Measurements from ENCODE around the gene TAF6. TPM values are rescaled to one million over a fixed set of nuclear protein-coding genes. Genes with fewer than 3 reads are reported as not detected.

Gene TAF6
- total and polyA plus RNA-seq, 9 of the 15 experiments (the other 6 are each of a cell fraction or from before 2014, with no cell fraction given): 0.78 to 78.7 (median 21.3) TPM

- TF ChIP-seq PRDM10 (IDR thresholded peaks at IDR 0.05; ENCODE audit: partially characterized antibody) (peak; percentile 92), HMG20A (CRISPR knock-in tag; conservative IDR thresholded peaks at IDR 0.05) (no peak), KLF6 (CRISPR knock-in tag; IDR thresholded peaks at IDR 0.05; ENCODE audit: borderline replicate concordance) (no peak), FOXP4 (CRISPR knock-in tag; IDR thresholded peaks at IDR 0.05; ENCODE audit: borderline replicate concordance) (0 out of 2 replicates have a peak, but pooled peaks have one; percentile 19), GTF2B (IDR thresholded peaks at IDR 0.05; ENCODE audit: extremely low read depth, insufficient read length) (no peak), HDAC3 (IDR thresholded peaks at IDR 0.05; ENCODE audit: borderline replicate concordance, partially characterized antibody) (no peak), ZNF384 (IDR thresholded peaks at IDR 0.05; ENCODE audit: low read depth, low read length) (peak; percentile 70), ARID3A (IDR thresholded peaks at IDR 0.05; ENCODE audit: borderline replicate concordance, low read depth, low read length) (no peak), MYC (IDR thresholded peaks at IDR 0.05; ENCODE audit: low read depth, low read length) (no peak), MYC (CRISPR knock-in tag; IDR thresholded peaks at IDR 0.05; ENCODE audit: borderline replicate concordance, low read depth) (no peak), ZNF77 (CRISPR knock-in tag; IDR thresholded peaks at IDR 0.05) (no peak), FOXJ3 (CRISPR knock-in tag; IDR thresholded peaks at IDR 0.05) (no peak), PHB (CRISPR knock-in tag; IDR thresholded peaks at IDR 0.05) (peak; percentile 11; the same call in 1 of the 2 replicates), ETV1 (tag; conservative IDR thresholded peaks at IDR 0.05; ENCODE audit: low read depth) (peak; percentile 8), NCOA6 (IDR thresholded peaks at IDR 0.05) (no peak), SPI1 (IDR thresholded peaks at IDR 0.05; ENCODE audit: borderline replicate concordance, low read depth, low read length) (0 out of 2 replicates have a peak, but pooled peaks have one; percentile 4), BACH1 (tag; IDR thresholded peaks at IDR 0.05) (no peak), EHMT2 (IDR thresholded peaks at IDR 0.05) (peak; percentile 33; the same call in 1 of the 2 replicates), POLR2AphosphoS2 (IDR thresholded peaks at IDR 0.05; ENCODE audit: low read length) (peak; percentile 50; the same call in 1 of the 2 replicates), TEAD2 (tag; IDR thresholded peaks at IDR 0.05) (no peak), ZNF561 (CRISPR knock-in tag; conservative IDR thresholded peaks at IDR 0.05) (no peak)
These were observed 993 bp upstream of the TAF6 start (continued) for GRCh38 chr7:100119970-100120732.

All from K562 (cell line).